MM.1S (cell line): ENCODE measurements around the gene ARHGAP1.

Experiments used
- DNase-seq: peaks from one replicate; pipeline ENCODE4 v3.0.0-alpha.2; 2015
- H2AFZ ChIP-seq: fragments of 300-600 bp; sonication (generic); 2 replicates; pipeline ENCODE4 v1.6.0; 2016; ENCODE audit warnings: antibody characterized with exemption, low read length
- H3F3A ChIP-seq: fragments of 300-600 bp; sonication (generic); 2 replicates; pipeline ENCODE4 v1.6.1; 2016; ENCODE audit warnings: mild to moderate bottlenecking, antibody characterized with exemption, low read length, moderate library complexity, mixed read lengths; ENCODE audit not compliant: insufficient read depth
- H3K27ac ChIP-seq: fragments of 300-600 bp; sonication (generic); 2 replicates; pipeline ENCODE4 v1.5.1; 2016; ENCODE audit warnings: mild to moderate bottlenecking, low read length
- H3K27me3 ChIP-seq: fragments of 300-600 bp; sonication (generic); replicated peaks from 2 replicates; pipeline ENCODE4 v1.6.0; 2016; ENCODE audit warnings: low read length; ENCODE audit not compliant: insufficient read depth
- H3K36me3 ChIP-seq: fragments of 300-600 bp; sonication (generic); replicated peaks from 2 replicates; pipeline ENCODE4 v1.6.1; 2016; ENCODE audit warnings: mild to moderate bottlenecking, low read length, mixed read lengths; ENCODE audit not compliant: insufficient read depth
- H3K4me1 ChIP-seq: fragments of 300-600 bp; sonication (generic); 2 replicates; pipeline ENCODE4 v1.6.1; 2016; ENCODE audit warnings: low read length, mixed read lengths
- H3K4me2 ChIP-seq: fragments of 300-600 bp; sonication (generic); 2 replicates; pipeline ENCODE4 v1.6.0; 2016; ENCODE audit warnings: low read depth, low read length
- H3K4me3 ChIP-seq: fragments of 300-600 bp; sonication (generic); 2 replicates; pipeline ENCODE4 v1.5.1; 2016; ENCODE audit warnings: low read length, mixed read lengths
- H3K79me2 ChIP-seq: fragments of 300-600 bp; sonication (generic); 2 replicates; pipeline ENCODE4 v1.6.1; 2016; ENCODE audit warnings: mixed run types, low read length, mixed read lengths
- H3K9ac ChIP-seq: fragments of 300-600 bp; sonication (generic); 2 replicates; pipeline ENCODE4 v1.6.1; 2016; ENCODE audit warnings: low read length, mixed read lengths
- H3K9me2 ChIP-seq: fragments of 300-600 bp; sonication (generic); replicated peaks from 2 replicates; pipeline ENCODE4 v1.6.1; 2016; ENCODE audit warnings: mild to moderate bottlenecking, low read length, mixed read lengths; ENCODE audit not compliant: insufficient read depth
- H3K9me3 ChIP-seq: fragments of 300-600 bp; sonication (generic); replicated peaks from 2 replicates; pipeline ENCODE4 v1.6.1; 2016; ENCODE audit warnings: mild to moderate bottlenecking, low read length, mixed read lengths; ENCODE audit not compliant: insufficient read depth
- H4K20me1 ChIP-seq: fragments of 300-600 bp; sonication (generic); 2 replicates; pipeline ENCODE4 v1.6.1; 2016; ENCODE audit warnings: mild to moderate bottlenecking, low read length, moderate library complexity, mixed read lengths; ENCODE audit not compliant: insufficient read depth
- EZH2 ChIP-seq: fragments of 300-600 bp; sonication (generic); optimal IDR thresholded peaks from 2 replicates; pipeline ENCODE3; 2017; ENCODE audit warnings: low read depth, mild to moderate bottlenecking, antibody characterized with exemption, low read length, mixed read lengths
- EZH2phosphoT487 ChIP-seq: fragments of 300-600 bp; sonication (generic); IDR thresholded peaks from 2 replicates; pipeline ENCODE4 v1.6.1; 2018; ENCODE audit warnings: antibody characterized with exemption, low read length
- TF ChIP-seq, protein P1 (sequence below): fragments of 300-600 bp; sonication (generic); IDR thresholded peaks from 2 replicates; pipeline ENCODE4 v1.5.1; 2016; ENCODE audit warnings: antibody characterized with exemption, low read length, mixed read lengths

The ARHGAP1 gene

GRCh38 chr11:46694607-46695006 is 5.8 kb downstream of the ARHGAP1 start:
- H3K9me3 ChIP-seq, result no peaks in the 10 kb centered on the region
- no peaks in the 10 kb centered on the region for H3K4me1 ChIP-seq
- H2AFZ ChIP-seq, result no peak overlapping the region
- H3K36me3 ChIP-seq, result no peaks in the 10 kb centered on the region
- DNase-seq, result no peak
- H3K4me2 ChIP-seq, result no peak overlapping the region
- no peak overlapping the region for H3K27ac ChIP-seq
- H4K20me1 ChIP-seq, result no peaks in the 10 kb centered on the region
- no peak overlapping the region for H3K4me3 ChIP-seq
- no peak for TF ChIP-seq EZH2
- TF ChIP-seq, protein P1, sequence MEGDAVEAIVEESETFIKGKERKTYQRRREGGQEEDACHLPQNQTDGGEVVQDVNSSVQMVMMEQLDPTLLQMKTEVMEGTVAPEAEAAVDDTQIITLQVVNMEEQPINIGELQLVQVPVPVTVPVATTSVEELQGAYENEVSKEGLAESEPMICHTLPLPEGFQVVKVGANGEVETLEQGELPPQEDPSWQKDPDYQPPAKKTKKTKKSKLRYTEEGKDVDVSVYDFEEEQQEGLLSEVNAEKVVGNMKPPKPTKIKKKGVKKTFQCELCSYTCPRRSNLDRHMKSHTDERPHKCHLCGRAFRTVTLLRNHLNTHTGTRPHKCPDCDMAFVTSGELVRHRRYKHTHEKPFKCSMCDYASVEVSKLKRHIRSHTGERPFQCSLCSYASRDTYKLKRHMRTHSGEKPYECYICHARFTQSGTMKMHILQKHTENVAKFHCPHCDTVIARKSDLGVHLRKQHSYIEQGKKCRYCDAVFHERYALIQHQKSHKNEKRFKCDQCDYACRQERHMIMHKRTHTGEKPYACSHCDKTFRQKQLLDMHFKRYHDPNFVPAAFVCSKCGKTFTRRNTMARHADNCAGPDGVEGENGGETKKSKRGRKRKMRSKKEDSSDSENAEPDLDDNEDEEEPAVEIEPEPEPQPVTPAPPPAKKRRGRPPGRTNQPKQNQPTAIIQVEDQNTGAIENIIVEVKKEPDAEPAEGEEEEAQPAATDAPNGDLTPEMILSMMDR, result no peak
- no peak for TF ChIP-seq EZH2phosphoT487
- H3K27me3 ChIP-seq, result no peaks in the 10 kb centered on the region
- no peak overlapping the region for H3K9ac ChIP-seq
- no peaks in the 10 kb centered on the region for H3K9me2 ChIP-seq
- no peaks in the 10 kb centered on the region for H3F3A ChIP-seq
- peaks cover 30% of the 10 kb centered on the region for H3K79me2 ChIP-seq

GRCh38 chr11:46694072-46694471 is 6.3 kb downstream of the ARHGAP1 start:
- no peak overlapping the region for H3K4me3 ChIP-seq
- no peak for DNase-seq
- H3K36me3 ChIP-seq, result no peaks in the 10 kb centered on the region

GRCh38 chr11:46693597-46694012 is 6.8 kb downstream of the ARHGAP1 start:
- no peak overlapping the region for H3K9ac ChIP-seq
- no peaks in the 10 kb centered on the region for H4K20me1 ChIP-seq
- H3K36me3 ChIP-seq, result no peaks in the 10 kb centered on the region
- no peaks in the 10 kb centered on the region for H3K9me2 ChIP-seq
- H3K27me3 ChIP-seq, result no peaks in the 10 kb centered on the region
- no peak overlapping the region for H2AFZ ChIP-seq
- no peak overlapping the region for H3K4me2 ChIP-seq
- no peak overlapping the region for H3K4me3 ChIP-seq
- TF ChIP-seq EZH2phosphoT487, result no peak
- TF ChIP-seq, protein P1, result no peak
- TF ChIP-seq EZH2, result no peak
- no peaks in the 10 kb centered on the region for H3K9me3 ChIP-seq
- no peaks in the 10 kb centered on the region for H3K4me1 ChIP-seq
- H3K79me2 ChIP-seq, result peaks cover 20% of the 10 kb centered on the region
- H3F3A ChIP-seq, result no peaks in the 10 kb centered on the region
- no peak for DNase-seq
- H3K27ac ChIP-seq, result no peak overlapping the region

More at GRCh38 chr11:46694072-46694471, 6.3 kb downstream of the ARHGAP1 start:
- Histone ChIP-seq H4K20me1 (no peaks in the 10 kb centered on the region), H3K4me1 (no peaks in the 10 kb centered on the region), H2AFZ (no peak overlapping the region), H3K79me2 (peaks cover 25% of the 10 kb centered on the region), H3K9me3 (no peaks in the 10 kb centered on the region), H3K9ac (no peak overlapping the region), H3F3A (no peaks in the 10 kb centered on the region), H3K4me2 (no peak overlapping the region), H3K27me3 (no peaks in the 10 kb centered on the region), H3K27ac (no peak overlapping the region), H3K9me2 (no peaks in the 10 kb centered on the region)
- no peak for TF ChIP-seq EZH2phosphoT487
- TF ChIP-seq EZH2, result no peak
- TF ChIP-seq, protein P1, result no peak
